HL-60 (cell line): ENCODE data around the gene MACROD2.

Source experiments
- DNase-seq, 2 experiments: peaks; one replicate each; pipeline ENCODE4 v3.0.0-alpha.2; 2010 to 2020; ENCODE audit warnings: low read depth in 1 of 2, low spot score in 1 of 2
- H3K27ac ChIP-seq: fragments of 250-450 bp; sonication (Bioruptor Pico); replicated peaks from 2 replicates; pipeline ENCODE4 v1.5.1; 2020; ENCODE audit warnings: mild to moderate bottlenecking, moderate library complexity
- H3K27me3 ChIP-seq: fragments of 250-450 bp; sonication (Bioruptor Pico); 2 replicates; pipeline ENCODE4 v1.5.1; 2021; ENCODE audit warnings: mild to moderate bottlenecking, moderate library complexity; ENCODE audit not compliant: insufficient read depth, poor library complexity, severe bottlenecking
- H3K4me3 ChIP-seq: replicated peaks from 2 replicates; pipeline ENCODE4 v1.5.1; 2011; ENCODE audit warnings: mild to moderate bottlenecking, control low read depth, low read length; ENCODE audit not compliant: insufficient read depth
- GABPA ChIP-seq: IDR thresholded peaks from 2 replicates; pipeline ENCODE4 v1.6.1; 2012; ENCODE audit warnings: low read depth
- POLR2AphosphoS5 ChIP-seq: IDR thresholded peaks from 2 replicates; pipeline ENCODE4 v1.6.1; 2012; ENCODE audit warnings: low read depth
- SPI1 ChIP-seq: IDR thresholded peaks from 2 replicates; pipeline ENCODE4 v1.6.1; 2012; ENCODE audit warnings: low read depth, mild to moderate bottlenecking, borderline replicate concordance
- TF ChIP-seq, protein P1 (sequence below): IDR thresholded peaks from one replicate; pipeline ENCODE4 v1.5.1; 2011; ENCODE audit warnings: low read length, control low read depth, inconsistent platforms; ENCODE audit not compliant: insufficient read depth
- TF ChIP-seq, protein P2 (sequence below): IDR thresholded peaks from 2 replicates; pipeline ENCODE4 v1.6.1; 2012; ENCODE audit warnings: low read depth; ENCODE audit not compliant: insufficient replicate concordance

Gene MACROD2

DNA sequence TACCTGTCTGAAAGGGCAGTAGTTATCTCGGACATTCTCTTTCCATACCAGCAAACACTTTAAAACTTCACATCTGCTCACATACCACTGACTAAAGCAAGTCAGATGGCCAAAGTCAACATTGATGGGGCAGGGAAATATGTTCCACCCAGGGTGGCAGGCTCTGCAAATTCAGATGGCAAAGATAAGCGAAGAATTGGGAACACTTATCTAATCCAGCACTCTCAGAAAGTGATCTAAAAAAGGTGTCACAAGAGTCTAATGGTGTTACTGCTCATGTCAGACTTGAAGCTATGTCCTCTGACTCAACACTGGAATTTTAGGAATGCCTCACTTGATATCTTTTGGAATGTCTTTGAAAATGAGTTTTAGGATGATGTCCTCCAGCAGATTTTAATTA is 1491.7 kb downstream of the MACROD2 start:
- no peak for TF ChIP-seq SPI1
- no peak for TF ChIP-seq GABPA
- TF ChIP-seq POLR2AphosphoS5 = no peak
- TF ChIP-seq, protein P1, sequence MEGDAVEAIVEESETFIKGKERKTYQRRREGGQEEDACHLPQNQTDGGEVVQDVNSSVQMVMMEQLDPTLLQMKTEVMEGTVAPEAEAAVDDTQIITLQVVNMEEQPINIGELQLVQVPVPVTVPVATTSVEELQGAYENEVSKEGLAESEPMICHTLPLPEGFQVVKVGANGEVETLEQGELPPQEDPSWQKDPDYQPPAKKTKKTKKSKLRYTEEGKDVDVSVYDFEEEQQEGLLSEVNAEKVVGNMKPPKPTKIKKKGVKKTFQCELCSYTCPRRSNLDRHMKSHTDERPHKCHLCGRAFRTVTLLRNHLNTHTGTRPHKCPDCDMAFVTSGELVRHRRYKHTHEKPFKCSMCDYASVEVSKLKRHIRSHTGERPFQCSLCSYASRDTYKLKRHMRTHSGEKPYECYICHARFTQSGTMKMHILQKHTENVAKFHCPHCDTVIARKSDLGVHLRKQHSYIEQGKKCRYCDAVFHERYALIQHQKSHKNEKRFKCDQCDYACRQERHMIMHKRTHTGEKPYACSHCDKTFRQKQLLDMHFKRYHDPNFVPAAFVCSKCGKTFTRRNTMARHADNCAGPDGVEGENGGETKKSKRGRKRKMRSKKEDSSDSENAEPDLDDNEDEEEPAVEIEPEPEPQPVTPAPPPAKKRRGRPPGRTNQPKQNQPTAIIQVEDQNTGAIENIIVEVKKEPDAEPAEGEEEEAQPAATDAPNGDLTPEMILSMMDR = no peak
- TF ChIP-seq, protein P2, sequence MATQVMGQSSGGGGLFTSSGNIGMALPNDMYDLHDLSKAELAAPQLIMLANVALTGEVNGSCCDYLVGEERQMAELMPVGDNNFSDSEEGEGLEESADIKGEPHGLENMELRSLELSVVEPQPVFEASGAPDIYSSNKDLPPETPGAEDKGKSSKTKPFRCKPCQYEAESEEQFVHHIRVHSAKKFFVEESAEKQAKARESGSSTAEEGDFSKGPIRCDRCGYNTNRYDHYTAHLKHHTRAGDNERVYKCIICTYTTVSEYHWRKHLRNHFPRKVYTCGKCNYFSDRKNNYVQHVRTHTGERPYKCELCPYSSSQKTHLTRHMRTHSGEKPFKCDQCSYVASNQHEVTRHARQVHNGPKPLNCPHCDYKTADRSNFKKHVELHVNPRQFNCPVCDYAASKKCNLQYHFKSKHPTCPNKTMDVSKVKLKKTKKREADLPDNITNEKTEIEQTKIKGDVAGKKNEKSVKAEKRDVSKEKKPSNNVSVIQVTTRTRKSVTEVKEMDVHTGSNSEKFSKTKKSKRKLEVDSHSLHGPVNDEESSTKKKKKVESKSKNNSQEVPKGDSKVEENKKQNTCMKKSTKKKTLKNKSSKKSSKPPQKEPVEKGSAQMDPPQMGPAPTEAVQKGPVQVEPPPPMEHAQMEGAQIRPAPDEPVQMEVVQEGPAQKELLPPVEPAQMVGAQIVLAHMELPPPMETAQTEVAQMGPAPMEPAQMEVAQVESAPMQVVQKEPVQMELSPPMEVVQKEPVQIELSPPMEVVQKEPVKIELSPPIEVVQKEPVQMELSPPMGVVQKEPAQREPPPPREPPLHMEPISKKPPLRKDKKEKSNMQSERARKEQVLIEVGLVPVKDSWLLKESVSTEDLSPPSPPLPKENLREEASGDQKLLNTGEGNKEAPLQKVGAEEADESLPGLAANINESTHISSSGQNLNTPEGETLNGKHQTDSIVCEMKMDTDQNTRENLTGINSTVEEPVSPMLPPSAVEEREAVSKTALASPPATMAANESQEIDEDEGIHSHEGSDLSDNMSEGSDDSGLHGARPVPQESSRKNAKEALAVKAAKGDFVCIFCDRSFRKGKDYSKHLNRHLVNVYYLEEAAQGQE = no peak
- DNase-seq = no peak
- Histone ChIP-seq H3K27ac (no peak overlapping the region), H3K4me3 (no peak overlapping the region), H3K27me3 (no peaks in the 10 kb centered on the region)

DNA sequence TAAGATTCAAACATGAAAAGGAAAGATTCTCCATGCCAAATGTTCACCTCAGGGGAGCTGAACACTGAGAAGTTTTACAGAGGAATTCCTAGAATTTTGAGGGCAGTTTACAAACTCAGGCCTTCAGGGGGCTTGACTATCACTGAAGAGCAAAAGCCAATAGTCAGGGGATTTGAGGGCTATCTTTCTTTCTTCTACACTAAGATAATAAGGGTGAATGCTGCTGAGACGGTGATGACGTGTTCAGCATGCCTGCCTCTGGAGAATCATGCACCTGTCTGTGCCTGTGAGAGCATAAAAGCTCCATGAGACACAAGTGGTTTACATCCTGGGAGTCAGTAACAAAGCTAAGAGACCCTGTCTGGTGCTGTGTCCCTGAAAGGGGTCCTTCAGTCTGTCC is 1492.4 kb downstream of the MACROD2 start:
- no peak for DNase-seq
- no peak overlapping the region for H3K27ac ChIP-seq
- TF ChIP-seq GABPA = no peak
- TF ChIP-seq, protein P2 = no peak
- TF ChIP-seq POLR2AphosphoS5 = no peak
- TF ChIP-seq SPI1 = no peak
- TF ChIP-seq, protein P1 = no peak
- H3K27me3 ChIP-seq = no peaks in the 10 kb centered on the region
- no peak overlapping the region for H3K4me3 ChIP-seq

DNA sequence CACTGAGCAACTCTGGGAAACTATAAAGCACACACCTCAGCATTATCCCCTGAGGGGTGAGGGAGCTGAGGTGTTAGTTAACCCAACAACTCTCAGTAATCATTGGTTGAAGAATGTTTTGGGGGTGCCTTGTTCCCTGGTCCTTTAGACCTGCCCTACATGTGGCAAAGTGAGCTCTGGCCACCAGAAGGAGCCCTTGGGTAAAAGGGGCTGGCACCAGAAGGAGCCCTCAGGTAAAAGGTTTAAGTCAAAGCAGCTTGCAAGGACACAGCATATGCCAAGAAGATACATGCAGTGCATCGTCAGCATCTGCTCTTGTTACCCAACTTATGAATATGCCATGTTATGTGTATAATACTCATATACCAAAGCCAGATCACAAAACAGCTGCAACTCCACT is 1496.3 kb downstream of the MACROD2 start:
- no peak for DNase-seq
- no peak overlapping the region for H3K4me3 ChIP-seq
- TF ChIP-seq GABPA (no peak), SPI1 (no peak), POLR2AphosphoS5 (no peak)
- TF ChIP-seq, protein P2 = no peak
- TF ChIP-seq, protein P1 = no peak
- H3K27me3 ChIP-seq = no peaks in the 10 kb centered on the region
- no peak overlapping the region for H3K27ac ChIP-seq
